IMR-90 (cell line): ENCODE measurements around the gene KCTD16. TPM values are rescaled to one million over a fixed set of nuclear protein-coding genes. Genes with fewer than 3 reads are reported as not detected.

Experiments
- ATAC-seq: fragments of 200-7000 bp; cut with Tn5 transposase; 2 replicates; pipeline ENCODE4 v1.9.1; 2020; ENCODE audit warnings: low read depth, mild to moderate bottlenecking, moderate library complexity
- BruUV-seq: library from RNA; stranded (reverse); fragments of 400-500 nt; replicated peaks from 2 replicates; lab custom pipeline; 2021; lab: Mats Ljungman, UMichigan
- CTCF ChIA-PET: fragments of 300-600 bp; formaldehyde crosslinking; extraction: SDS; loops from one replicate; lab custom pipeline; 2021; ENCODE audit warnings: antibody characterized with exemption; lab: Yijun Ruan, JAX
- POLR2A ChIA-PET: fragments of 300-600 bp; sonication (Branson Sonifier 250); formaldehyde crosslinking; loops from one replicate; lab custom pipeline; 2022; ENCODE audit warnings: antibody characterized with exemption; ENCODE audit not compliant: unreplicated experiment; lab: Charles Lee
- DNase-seq: peaks from one replicate; pipeline ENCODE4 v3.0.0; 2013
- H2AFZ ChIP-seq: replicated peaks from 2 replicates; pipeline ENCODE3; 2013; ENCODE audit warnings: low read length, mild to moderate bottlenecking; ENCODE audit not compliant: poor library complexity
- H2AK5ac ChIP-seq: 2 replicates; pipeline ENCODE4 v1.6.1; 2013; ENCODE audit warnings: low read depth, low read length, inconsistent platforms
- H2AK9ac ChIP-seq: replicated peaks from 2 replicates; pipeline ENCODE3; 2013; ENCODE audit warnings: mild to moderate bottlenecking, low read depth, low read length, moderate library complexity; ENCODE audit not compliant: poor library complexity
- H2BK120ac ChIP-seq: 2 replicates; pipeline ENCODE4 v1.6.1; 2013; ENCODE audit warnings: low read depth, low read length, inconsistent platforms
- H2BK15ac ChIP-seq: 3 replicates; pipeline ENCODE4 v1.6.1; 2013; ENCODE audit warnings: low read depth, low read length, inconsistent platforms
- H2BK20ac ChIP-seq: 2 replicates; pipeline ENCODE4 v1.6.1; 2013; ENCODE audit warnings: low read depth, mild to moderate bottlenecking, inconsistent platforms, low read length, moderate library complexity
- H2BK5ac ChIP-seq: 2 replicates; pipeline ENCODE4 v1.6.1; 2013; ENCODE audit warnings: mild to moderate bottlenecking, low read depth, low read length, inconsistent platforms; ENCODE audit not compliant: poor library complexity, severe bottlenecking
- H3K14ac ChIP-seq: replicated peaks from 2 replicates; pipeline ENCODE4 v1.6.1; 2013; ENCODE audit warnings: low read depth, low read length, inconsistent platforms
- H3K18ac ChIP-seq: 2 replicates; pipeline ENCODE4 v1.6.1; 2013; ENCODE audit warnings: low read depth, low read length, control low read depth
- H3K23ac ChIP-seq: 2 replicates; pipeline ENCODE4 v1.6.1; 2013; ENCODE audit warnings: low read depth, low read length, inconsistent platforms
- H3K27ac ChIP-seq: 2 replicates; pipeline ENCODE4 v1.5.1; 2013; ENCODE audit warnings: mild to moderate bottlenecking, control low read depth, low read length; ENCODE audit not compliant: insufficient read depth
- H3K27me3 ChIP-seq: 2 replicates; pipeline ENCODE4 v1.6.1; 2013; ENCODE audit warnings: low read length; ENCODE audit not compliant: control insufficient read depth, insufficient read depth
- H3K36me3 ChIP-seq: 2 replicates; pipeline ENCODE4 v1.6.1; 2013; ENCODE audit warnings: low read length, mixed read lengths; ENCODE audit not compliant: control insufficient read depth, insufficient read depth
- H3K4ac ChIP-seq: 2 replicates; pipeline ENCODE4 v1.6.1; 2013; ENCODE audit warnings: low read depth, low read length, inconsistent platforms
- H3K4me1 ChIP-seq: 2 replicates; pipeline ENCODE4 v1.6.1; 2013; ENCODE audit warnings: low read length, mixed read lengths; ENCODE audit not compliant: control insufficient read depth, insufficient read depth
- H3K4me2 ChIP-seq: 2 replicates; pipeline ENCODE4 v1.6.1; 2013; ENCODE audit warnings: low read depth, mild to moderate bottlenecking, control low read depth, low read length, moderate library complexity
- H3K4me3 ChIP-seq: 2 replicates; pipeline ENCODE4 v1.5.1; 2013; ENCODE audit warnings: low read depth, mild to moderate bottlenecking, control low read depth, low read length, moderate library complexity; ENCODE audit not compliant: insufficient read depth
- H3K56ac ChIP-seq: 2 replicates; pipeline ENCODE4 v1.6.1; 2013; ENCODE audit warnings: low read length, inconsistent platforms; ENCODE audit not compliant: insufficient read depth; ENCODE audit errors: extremely low read depth
- H3K79me1 ChIP-seq, 2 experiments: 2 replicates each; pipeline ENCODE4 v1.6.1; 2013; ENCODE audit warnings: low read length in 2 of 2, inconsistent platforms in 1 of 2, low read depth in 1 of 2
- H3K9ac ChIP-seq: 2 replicates; pipeline ENCODE4 v1.6.1; 2013; ENCODE audit warnings: low read depth, low read length, control low read depth
- H3K9me1 ChIP-seq: 2 replicates; pipeline ENCODE4 v1.6.1; 2013; ENCODE audit warnings: low read length, inconsistent platforms; ENCODE audit not compliant: insufficient read depth
- H3K9me3 ChIP-seq: 2 replicates; pipeline ENCODE4 v1.6.1; 2013; ENCODE audit warnings: low read length; ENCODE audit not compliant: control insufficient read depth, insufficient read depth
- H4K20me1 ChIP-seq: 2 replicates; pipeline ENCODE4 v1.6.1; 2013; ENCODE audit warnings: low read length, inconsistent platforms; ENCODE audit not compliant: insufficient read depth
- H4K5ac ChIP-seq: 2 replicates; pipeline ENCODE4 v1.6.1; 2013; ENCODE audit warnings: mild to moderate bottlenecking, low read depth, low read length, control low read depth
- H4K8ac ChIP-seq, 2 experiments: 2 replicates each; pipeline ENCODE4 v1.6.1; 2013; ENCODE audit warnings: low read depth in 2 of 2, low read length in 2 of 2, control low read depth in 1 of 2, inconsistent platforms in 1 of 2
- H4K91ac ChIP-seq: 2 replicates; pipeline ENCODE4 v1.6.1; 2013; ENCODE audit warnings: low read depth, low read length, inconsistent platforms; ENCODE audit not compliant: insufficient read depth
- BHLHE40 ChIP-seq: fragments of 150-350 bp; IDR thresholded peaks from 2 replicates; pipeline ENCODE4 v1.6.1; 2016; ENCODE audit warnings: mild to moderate bottlenecking, low read depth, low read length
- CEBPB ChIP-seq: IDR thresholded peaks from 2 replicates; pipeline ENCODE4 v1.6.1; 2012; ENCODE audit warnings: low read depth, low read length, improper control_type of control experiment
- CHD1 ChIP-seq: IDR thresholded peaks from 2 replicates; pipeline ENCODE4 v1.6.1; 2012; ENCODE audit warnings: low read depth, low read length, improper control_type of control experiment
- CTCF ChIP-seq: conservative IDR thresholded peaks from 2 replicates; pipeline ENCODE4 v1.5.1; 2012; ENCODE audit warnings: mild to moderate bottlenecking, low read depth, low read length, improper control_type of control experiment
- ELK1 ChIP-seq: fragments of 150-350 bp; IDR thresholded peaks from 2 replicates; pipeline ENCODE4 v1.6.1; 2016; ENCODE audit warnings: low read depth, mild to moderate bottlenecking, low read length, moderate library complexity, borderline replicate concordance
- FOS ChIP-seq: fragments of 150-350 bp; IDR thresholded peaks from 2 replicates; pipeline ENCODE4 v1.6.1; 2016; ENCODE audit warnings: low read depth, low read length
- MAFK ChIP-seq: IDR thresholded peaks from 2 replicates; pipeline ENCODE4 v1.6.1; 2012; ENCODE audit warnings: low read depth, low read length, improper control_type of control experiment
- MAZ ChIP-seq: IDR thresholded peaks from 2 replicates; pipeline ENCODE4 v1.6.1; 2012; ENCODE audit warnings: low read depth, mild to moderate bottlenecking, low read length, improper control_type of control experiment, moderate library complexity, borderline replicate concordance
- MXI1 ChIP-seq: IDR thresholded peaks from 2 replicates; pipeline ENCODE4 v1.6.1; 2012; ENCODE audit warnings: low read depth, mild to moderate bottlenecking, low read length, moderate library complexity, borderline replicate concordance
- NFE2L2 ChIP-seq: fragments of 150-350 bp; IDR thresholded peaks from 2 replicates; pipeline ENCODE4 v1.6.1; 2016; ENCODE audit warnings: low read depth, mild to moderate bottlenecking, low read length
- POLR2A ChIP-seq: IDR thresholded peaks from 2 replicates; pipeline ENCODE4 v1.6.1; 2012; ENCODE audit warnings: mild to moderate bottlenecking, low read depth, low read length
- RAD21 ChIP-seq: IDR thresholded peaks from 2 replicates; pipeline ENCODE4 v1.6.1; 2012; ENCODE audit warnings: low read length, improper control_type of control experiment
- RCOR1 ChIP-seq: IDR thresholded peaks from 2 replicates; pipeline ENCODE4 v1.6.1; 2012; ENCODE audit warnings: mild to moderate bottlenecking, low read length, improper control_type of control experiment; ENCODE audit not compliant: insufficient replicate concordance
- RFX5 ChIP-seq: IDR thresholded peaks from 2 replicates; pipeline ENCODE4 v1.8.0; 2012; ENCODE audit warnings: low read depth, mild to moderate bottlenecking, low read length, moderate library complexity
- SMC3 ChIP-seq: fragments of 150-350 bp; IDR thresholded peaks from 2 replicates; pipeline ENCODE4 v1.6.1; 2016; ENCODE audit warnings: low read depth, mild to moderate bottlenecking, antibody characterized with exemption, low read length, moderate library complexity
- USF2 ChIP-seq: fragments of 150-350 bp; IDR thresholded peaks from 2 replicates; pipeline ENCODE4 v1.6.1; 2017; ENCODE audit warnings: mild to moderate bottlenecking, antibody characterized with exemption, low read length, low read depth
- WGBS, 2 experiments: methylation state at CpG; one replicate each; pipeline versions ENCODE4 v1.1.5 to v1.1.7; 2013; ENCODE audit warnings: missing lambda C conversion rate in 2 of 2; ENCODE audit not compliant: insufficient read length in 1 of 2; ENCODE audit errors: extremely low coverage in 2 of 2; 5-methylcytosine and 5-hydroxymethylcytosine counted together
- dilution Hi-C: fragments of 300-500 bp; cut with HindIII; formaldehyde crosslinking; loops from one replicate; pipeline ENCODE4 v1.14.3; 2018; ENCODE audit warnings: low sequenced_read_pairs; ENCODE audit not compliant: unreplicated experiment
- in situ Hi-C: fragments of 300-500 bp; cut with MboI; formaldehyde crosslinking; loops from 3 replicates; pipeline ENCODE4 v1.14.3; 2019; ENCODE audit warnings: low sequenced_read_pairs, inconsistent platforms, mixed read lengths
- intact Hi-C: fragments of 100-400 bp; cut with micrococcal nuclease; formaldehyde crosslinking; loops from 2 replicates; pipeline ENCODE4 v1.10.0; 2022
- polyA plus RNA-seq, 3 experiments: library from polyadenylated mRNA; depleted of rRNA; stranded (reverse); fragments of >200 nt; gene quantifications; 2 replicates each; pipeline ENCODE4 v1.2.3, GENCODE V29; 2012; ENCODE audit warnings: low replicate concordance in 1 of 3
- total RNA-seq: library from RNA; depleted of rRNA; stranded (reverse); fragments of >200 nt; gene quantifications from 2 replicates; pipeline ENCODE4 v1.2.3, GENCODE V29; 2012

The KCTD16 gene
- total and polyA plus RNA-seq, 2 of the 4 experiments (the other 2 are of a cell fraction): 0.43 to 1.1 TPM

GRCh38 chr5:144122641-144123040, 48.0 kb upstream of the KCTD16 start:
- no peak overlapping the region for H2AK5ac ChIP-seq
- ChIA-PET POLR2A (no interaction called here), CTCF (interaction anchor here (1.0 kb wide), 1 partner anchor 41 kb away, joined by 4 read pairs; no protein-coding TSS in a partner anchor)
- H4K5ac ChIP-seq: no peak overlapping the region
- no peaks in the 10 kb centered on the region for H3K36me3 ChIP-seq
- H2BK15ac ChIP-seq: no peak overlapping the region
- no peak overlapping the region for H3K27ac ChIP-seq
- H3K4ac ChIP-seq: no peak overlapping the region
- H3K23ac ChIP-seq: no peak overlapping the region
- no peak overlapping the region for H3K4me3 ChIP-seq
- H2BK20ac ChIP-seq: no peak overlapping the region
- ATAC-seq: no peak
- intact Hi-C loops (no loop called here), in situ Hi-C loops (no loop called here), dilution Hi-C loops (no loop called here)
- H3K9me3 ChIP-seq: no peaks in the 10 kb centered on the region
- TF ChIP-seq ELK1: no peak
- no peak for TF ChIP-seq CHD1
- TF ChIP-seq FOS: no peak
- no peak for TF ChIP-seq CEBPB
- TF ChIP-seq BHLHE40: no peak
- TF ChIP-seq RCOR1: no peak
- TF ChIP-seq NFE2L2: no peak
- no peak for TF ChIP-seq CTCF
- TF ChIP-seq MAFK: no peak
- TF ChIP-seq MAZ: no peak
- no peak for TF ChIP-seq MXI1
- TF ChIP-seq RFX5: no peak
- no peak for TF ChIP-seq USF2
- no peak for TF ChIP-seq POLR2A
- no peak for TF ChIP-seq SMC3
- TF ChIP-seq RAD21: no peak
- H3K4me2 ChIP-seq: no peak overlapping the region
- H2BK120ac ChIP-seq: no peak overlapping the region
- H3K27me3 ChIP-seq: no peaks in the 10 kb centered on the region
- H3K56ac ChIP-seq: no peak overlapping the region
- H2AFZ ChIP-seq: no peak overlapping the region
- no peak for DNase-seq
- WGBS, 2 experiments: no CpG with 5 or more reads among the region's 3 CpGs
- no peak overlapping the region for H3K18ac ChIP-seq
- no peak overlapping the region for H2AK9ac ChIP-seq
- H4K20me1 ChIP-seq: no peaks in the 10 kb centered on the region
- peaks cover 6% of the 10 kb centered on the region for H3K4me1 ChIP-seq
- no peak overlapping the region for H3K9ac ChIP-seq
- H4K8ac ChIP-seq: no peak overlapping the region
- peaks cover 7% of the 10 kb centered on the region; the same call in 1 of the 2 replicates for H3K9me1 ChIP-seq
- no TSS peak for BruUV-seq
- H3K14ac ChIP-seq: no peak overlapping the region
- H2BK5ac ChIP-seq: no peak overlapping the region
- no peak overlapping the region for H4K91ac ChIP-seq
- no peaks in the 10 kb centered on the region for H3K79me1 ChIP-seq
